Measurements from ENCODE around the gene ABO.
A peak's percentile ranks its signal among the peaks of the same experiment; 100 is the strongest.
"Not testable (repeated sequence)": the region's sequence is repeated elsewhere in the genome, so short reads cannot be mapped to it uniquely, and the experiment has no call there.

Gene ABO

DNA sequence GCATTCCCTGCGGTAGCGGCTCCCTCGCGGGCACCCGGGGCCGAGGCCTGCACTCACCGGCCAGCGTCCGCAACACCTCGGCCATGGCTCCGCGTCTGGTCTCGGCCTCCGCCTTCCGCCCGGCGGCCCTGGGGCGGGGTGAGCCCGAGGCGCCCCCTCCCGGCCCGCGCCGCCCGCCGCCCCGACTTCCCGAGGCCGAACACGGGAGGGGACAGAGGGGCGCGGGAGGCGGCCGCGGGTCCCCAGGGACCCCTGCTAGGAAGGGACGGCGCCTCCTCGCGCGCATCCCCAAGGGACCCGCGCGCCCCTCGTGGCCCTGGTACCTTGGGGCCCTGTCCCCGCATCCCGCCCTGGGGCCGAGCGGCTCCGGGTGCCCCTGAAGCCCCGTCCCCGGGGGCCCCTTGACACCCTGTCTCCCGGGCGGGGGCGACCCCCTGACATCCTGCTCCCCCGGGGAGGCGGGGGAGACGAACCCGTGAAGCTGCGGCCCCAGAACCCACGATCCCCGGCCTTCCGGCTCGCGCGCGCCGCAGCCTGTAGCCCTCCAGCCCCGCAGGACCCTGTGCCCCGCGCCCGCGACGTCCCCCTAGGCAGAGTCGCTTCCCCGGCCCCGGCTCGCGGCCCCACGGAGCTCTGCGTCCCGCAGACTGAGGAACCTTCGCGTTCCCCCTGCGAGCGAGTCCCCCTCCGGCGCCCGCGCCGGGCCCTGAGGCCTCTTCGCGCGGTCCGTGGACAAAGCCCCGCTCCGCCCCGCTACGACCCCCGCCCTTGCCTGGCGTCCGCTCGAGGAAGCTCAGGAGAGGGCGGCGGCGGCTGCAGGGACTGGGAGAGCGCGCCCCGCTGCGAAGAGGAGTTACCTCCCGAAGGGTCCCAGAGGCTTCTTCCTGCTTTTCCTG is at the start of gene ABO:
ABO (minus strand) TSS at position 97 of the 896 bp plus-strand sequence.
- Histone ChIP-seq H3K9ac (ENCODE audit: low read length) (no peak within 1 kb of the TSS), H3K4me3 (ENCODE audit: low read depth in 1 of 2, low read length in 2 of 2) (peak within 1 kb of the TSS in 1 of 2 donors; percentile 8), H3K4me1 (ENCODE audit: insufficient read depth, low read length) (no peaks in the 10 kb centered on the region), H3K36me3 (ENCODE audit: insufficient read depth, low read length) (no peaks in the 10 kb centered on the region), H3K27me3 (ENCODE audit: control insufficient read depth in 1 of 2, insufficient read depth in 2 of 2, low read length in 2 of 2) (peaks cover 0 to 15% of the 10 kb centered on the region in 2 donors), H3K9me3 (ENCODE audit: low read length) (no peaks in the 10 kb centered on the region), H3K27ac (ENCODE audit: low read depth, low read length) (no peak within 1 kb of the TSS)

DNA sequence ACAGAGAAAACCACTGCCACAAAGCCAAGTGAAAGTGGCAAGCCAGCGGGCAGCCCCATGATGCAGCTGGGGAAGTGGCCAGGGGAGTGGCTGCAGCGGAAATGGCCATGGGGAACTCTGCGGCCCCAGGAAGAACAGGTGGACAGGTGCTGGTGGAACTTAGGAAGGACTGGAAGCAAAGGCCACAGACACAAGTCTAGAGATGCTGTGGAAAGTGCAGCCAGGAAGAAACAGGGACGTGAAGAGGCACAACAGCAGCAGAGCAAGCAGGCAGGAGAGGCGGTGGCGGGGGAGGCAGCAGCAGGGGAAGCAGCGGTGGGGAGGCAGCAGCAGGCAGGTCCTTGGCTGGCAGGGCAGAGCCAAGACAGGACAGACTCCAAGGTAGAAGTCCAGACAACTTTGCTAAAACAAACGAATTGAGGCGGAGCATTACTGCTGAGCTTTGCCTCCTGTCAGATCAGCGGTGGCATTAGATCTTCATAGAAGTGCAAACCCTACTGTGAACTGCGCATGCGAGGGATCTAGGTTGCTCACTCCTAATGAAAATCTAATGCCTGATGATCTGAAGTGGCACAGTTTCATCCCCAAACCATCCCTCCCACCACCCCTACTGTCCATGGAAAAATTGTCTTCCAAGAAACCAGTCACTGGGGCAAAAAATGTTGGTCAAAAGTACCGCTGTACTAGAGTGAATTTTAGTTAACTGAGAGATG is 49.1 kb upstream of the ABO start:
- Histone ChIP-seq H3K4me1 (ENCODE audit: insufficient read depth, low read length) (no peaks in the 10 kb centered on the region), H3K9ac (ENCODE audit: low read length) (no peak overlapping the region), H3K27ac (ENCODE audit: low read depth, low read length) (no peak overlapping the region), H3K27me3 (ENCODE audit: control insufficient read depth in 1 of 2, insufficient read depth in 2 of 2, low read length in 2 of 2) (no peaks in the 10 kb centered on the region), H3K4me3 (ENCODE audit: low read depth in 1 of 2, low read length in 2 of 2) (no peak overlapping the region), H3K9me3 (ENCODE audit: low read length) (no peaks in the 10 kb centered on the region), H3K36me3 (ENCODE audit: insufficient read depth, low read length) (no peaks in the 10 kb centered on the region)

DNA sequence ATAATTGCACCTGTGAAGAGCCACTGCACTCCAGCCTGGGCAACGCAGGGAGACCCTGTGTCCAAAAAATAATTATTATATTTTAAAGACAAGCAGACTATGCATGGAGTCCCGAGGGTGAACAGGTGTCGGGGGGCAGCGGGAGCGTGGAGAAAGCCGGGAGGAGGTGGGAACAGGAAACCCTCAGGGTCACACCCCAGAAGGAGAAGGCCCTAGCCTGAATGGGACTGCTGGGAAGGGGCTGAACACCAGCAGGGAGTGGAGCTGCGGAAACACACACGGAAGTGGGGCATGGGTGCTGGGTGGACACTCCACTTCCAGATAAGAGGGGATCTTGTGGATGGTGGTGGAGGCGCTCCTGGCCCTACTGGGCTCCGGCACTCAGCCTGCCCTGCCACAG is 48.2 kb upstream of the ABO start:
- H3K36me3 ChIP-seq (ENCODE audit: insufficient read depth, low read length), result no peaks in the 10 kb centered on the region
- no peaks in the 10 kb centered on the region for H3K4me1 ChIP-seq (ENCODE audit: insufficient read depth, low read length)
- no peak overlapping the region for H3K9ac ChIP-seq (ENCODE audit: low read length)
- no peaks in the 10 kb centered on the region for H3K27me3 ChIP-seq (ENCODE audit: control insufficient read depth in 1 of 2, insufficient read depth in 2 of 2, low read length in 2 of 2)
- H3K27ac ChIP-seq (ENCODE audit: low read depth, low read length), result no peak overlapping the region
- no peak overlapping the region for H3K4me3 ChIP-seq (ENCODE audit: low read depth in 1 of 2, low read length in 2 of 2)
- H3K9me3 ChIP-seq (ENCODE audit: low read length), result no peaks in the 10 kb centered on the region

DNA sequence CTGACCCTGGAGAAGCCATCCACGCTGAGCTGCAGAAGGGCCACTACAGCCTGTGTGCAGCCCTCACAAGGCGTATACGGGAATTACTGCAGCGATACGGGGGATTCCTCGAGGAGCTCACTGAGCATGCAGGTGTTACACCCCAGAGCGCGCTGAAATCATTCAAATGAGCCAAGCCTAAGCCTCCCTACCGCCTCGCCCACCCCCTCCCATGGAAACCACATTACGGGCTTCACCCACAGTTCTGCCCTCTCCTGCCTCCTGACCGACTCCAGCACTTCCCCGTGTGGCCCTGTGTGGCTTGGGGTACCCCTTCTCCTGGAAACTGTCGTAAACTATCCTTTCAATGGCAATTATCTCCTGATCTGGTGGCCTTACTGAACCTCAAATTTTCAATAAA is 47.7 kb upstream of the ABO start:
- no peaks in the 10 kb centered on the region for H3K4me1 ChIP-seq (ENCODE audit: insufficient read depth, low read length)
- H3K9ac ChIP-seq (ENCODE audit: low read length), result no peak overlapping the region
- no peaks in the 10 kb centered on the region for H3K36me3 ChIP-seq (ENCODE audit: insufficient read depth, low read length)
- H3K4me3 ChIP-seq (ENCODE audit: low read depth in 1 of 2, low read length in 2 of 2), result no peak overlapping the region
- no peaks in the 10 kb centered on the region for H3K9me3 ChIP-seq (ENCODE audit: low read length)
- H3K27ac ChIP-seq (ENCODE audit: low read depth, low read length), result no peak overlapping the region
- H3K27me3 ChIP-seq (ENCODE audit: control insufficient read depth in 1 of 2, insufficient read depth in 2 of 2, low read length in 2 of 2), result no peaks in the 10 kb centered on the region

DNA sequence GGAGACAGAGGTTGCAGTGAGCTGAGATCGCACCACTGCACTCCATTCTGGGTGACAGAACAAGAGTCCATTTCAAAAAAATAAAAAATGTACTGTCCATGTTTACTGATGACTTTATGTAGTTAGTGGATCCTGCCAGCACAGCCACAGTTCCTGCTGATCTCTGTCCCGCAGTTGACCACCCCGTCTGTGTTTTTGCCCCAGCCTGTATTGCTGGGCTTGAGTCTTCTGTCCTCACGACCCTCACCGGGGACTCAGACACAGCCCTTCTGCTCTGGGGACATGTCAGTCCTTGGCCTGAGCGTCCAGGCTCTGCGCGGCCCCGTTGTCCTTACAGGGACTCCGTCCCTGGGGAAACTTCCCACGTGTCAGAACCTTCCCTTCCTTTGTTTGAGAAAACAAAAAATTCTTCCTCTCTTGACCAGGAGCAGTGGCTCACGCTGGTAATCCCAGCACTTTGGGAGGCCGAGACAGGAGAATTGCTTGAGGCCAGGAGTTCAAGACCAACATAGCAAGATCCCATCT is 46.5 kb upstream of the ABO start:
- Histone ChIP-seq H3K9me3 (ENCODE audit: low read length) (no peaks in the 10 kb centered on the region), H3K36me3 (ENCODE audit: insufficient read depth, low read length) (no peaks in the 10 kb centered on the region), H3K4me3 (ENCODE audit: low read depth in 1 of 2, low read length in 2 of 2) (no peak overlapping the region), H3K27ac (ENCODE audit: low read depth, low read length) (no peak overlapping the region), H3K27me3 (ENCODE audit: control insufficient read depth in 1 of 2, insufficient read depth in 2 of 2, low read length in 2 of 2) (no peaks in the 10 kb centered on the region), H3K9ac (ENCODE audit: low read length) (no peak overlapping the region), H3K4me1 (ENCODE audit: insufficient read depth, low read length) (no peaks in the 10 kb centered on the region)

DNA sequence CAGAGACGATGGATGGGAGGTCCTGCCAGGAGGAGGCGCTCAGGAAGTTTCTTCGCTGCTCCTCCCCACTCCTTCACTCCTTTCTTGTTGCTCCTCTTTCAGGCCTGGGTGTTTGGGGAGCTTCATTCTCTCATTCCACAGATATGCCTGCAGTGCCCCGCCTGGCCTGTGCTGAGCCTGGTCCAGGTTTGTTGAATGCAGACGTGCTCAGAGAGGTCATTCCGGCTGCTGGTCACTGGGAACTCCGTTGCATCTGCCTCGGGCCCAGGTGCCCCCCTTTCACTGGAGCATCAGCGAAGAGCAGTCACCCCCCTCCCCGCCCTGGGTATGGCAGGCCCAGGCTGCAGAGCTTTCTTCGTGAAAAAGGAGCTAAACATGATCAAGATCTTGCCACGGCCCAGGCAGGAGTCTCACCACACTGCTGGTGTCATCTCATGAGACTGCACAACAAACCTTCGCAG is 45.5 kb upstream of the ABO start:
- Histone ChIP-seq H3K36me3 (ENCODE audit: insufficient read depth, low read length) (no peaks in the 10 kb centered on the region), H3K27ac (ENCODE audit: low read depth, low read length) (no peak overlapping the region), H3K4me1 (ENCODE audit: insufficient read depth, low read length) (no peaks in the 10 kb centered on the region), H3K27me3 (ENCODE audit: control insufficient read depth in 1 of 2, insufficient read depth in 2 of 2, low read length in 2 of 2) (no peaks in the 10 kb centered on the region), H3K4me3 (ENCODE audit: low read depth in 1 of 2, low read length in 2 of 2) (no peak overlapping the region), H3K9me3 (ENCODE audit: low read length) (no peaks in the 10 kb centered on the region), H3K9ac (ENCODE audit: low read length) (no peak overlapping the region)

DNA sequence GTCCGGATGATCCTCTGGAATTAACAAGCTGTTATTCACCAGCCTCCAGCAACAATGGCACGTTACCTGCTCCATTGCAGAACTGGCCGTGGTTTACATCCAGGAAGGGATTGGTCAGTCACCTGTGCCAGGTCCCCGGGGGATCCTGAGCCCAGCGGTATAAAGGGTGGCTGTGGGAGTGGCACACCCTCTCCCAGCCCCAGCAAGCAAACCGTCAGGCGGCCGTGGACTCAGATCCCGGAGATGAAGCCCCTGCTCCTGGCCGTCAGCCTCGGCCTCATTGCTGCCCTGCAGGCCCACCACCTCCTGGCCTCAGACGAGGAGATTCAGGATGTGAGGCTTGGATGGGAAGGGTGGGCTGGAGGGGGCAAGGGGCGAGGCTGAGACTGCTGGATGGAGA is 42.5 kb upstream of the ABO start:
- H3K4me1 ChIP-seq (ENCODE audit: insufficient read depth, low read length); H3K36me3 ChIP-seq (ENCODE audit: insufficient read depth, low read length); H3K27me3 ChIP-seq (ENCODE audit: control insufficient read depth in 1 of 2, insufficient read depth in 2 of 2, low read length in 2 of 2); H3K9me3 ChIP-seq (ENCODE audit: low read length); H3K27ac ChIP-seq (ENCODE audit: low read depth, low read length); H3K9ac ChIP-seq (ENCODE audit: low read length); H3K4me3 ChIP-seq (ENCODE audit: low read depth in 1 of 2, low read length in 2 of 2): not testable (repeated sequence)

DNA sequence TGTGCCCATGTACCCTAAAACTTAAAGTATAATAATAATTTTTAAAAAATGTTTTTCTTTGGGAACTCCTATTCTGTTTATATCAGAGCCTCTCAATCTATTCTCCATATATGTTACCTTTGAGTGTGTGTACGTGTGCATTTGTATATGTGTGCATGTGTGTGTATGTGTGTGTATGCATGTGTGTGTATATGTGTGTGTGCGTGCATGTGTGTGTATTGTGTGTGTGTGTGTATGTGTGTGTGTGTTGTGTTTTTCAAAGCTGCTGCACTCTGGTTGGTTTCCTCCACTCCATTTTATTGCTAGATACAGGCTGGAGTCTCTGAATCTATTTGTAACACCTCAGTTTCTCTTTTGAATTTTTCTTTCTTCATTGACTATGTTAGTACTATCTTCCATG is 41.0 kb upstream of the ABO start:
- no peaks in the 10 kb centered on the region for H3K36me3 ChIP-seq (ENCODE audit: insufficient read depth, low read length)
- no peak overlapping the region for H3K27ac ChIP-seq (ENCODE audit: low read depth, low read length)
- no peak overlapping the region for H3K4me3 ChIP-seq (ENCODE audit: low read depth in 1 of 2, low read length in 2 of 2)
- H3K9me3 ChIP-seq (ENCODE audit: low read length), result no peaks in the 10 kb centered on the region
- H3K4me1 ChIP-seq (ENCODE audit: insufficient read depth, low read length), result no peaks in the 10 kb centered on the region
- no peaks in the 10 kb centered on the region for H3K27me3 ChIP-seq (ENCODE audit: control insufficient read depth in 1 of 2, insufficient read depth in 2 of 2, low read length in 2 of 2)
- no peak overlapping the region for H3K9ac ChIP-seq (ENCODE audit: low read length)

DNA sequence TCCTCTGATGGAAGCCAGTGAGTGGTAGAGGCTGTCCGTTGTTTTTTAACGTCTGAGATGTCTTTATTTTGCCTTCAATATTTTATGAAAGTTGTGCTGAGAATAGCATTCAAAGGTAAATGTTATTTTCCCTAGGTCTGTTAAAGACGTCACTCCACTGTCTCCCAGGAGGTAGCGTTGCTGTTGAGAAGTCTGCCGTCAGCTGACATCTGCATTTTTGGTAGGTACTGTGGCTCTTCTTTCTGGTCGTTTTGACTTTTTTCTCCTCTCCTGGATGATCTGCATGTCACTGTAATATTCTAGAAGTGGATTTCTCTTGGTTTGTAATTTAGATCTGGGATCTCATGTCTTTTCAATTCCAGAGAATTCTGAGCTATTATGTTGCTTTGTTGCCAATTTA is 34.6 kb upstream of the ABO start:
- H3K27me3 ChIP-seq (ENCODE audit: control insufficient read depth in 1 of 2, insufficient read depth in 2 of 2, low read length in 2 of 2), result no peaks in the 10 kb centered on the region
- H3K27ac ChIP-seq (ENCODE audit: low read depth, low read length), result no peak overlapping the region
- H3K4me3 ChIP-seq (ENCODE audit: low read depth in 1 of 2, low read length in 2 of 2), result no peak overlapping the region
- H3K9me3 ChIP-seq (ENCODE audit: low read length), result no peaks in the 10 kb centered on the region
- no peak overlapping the region for H3K9ac ChIP-seq (ENCODE audit: low read length)
- H3K36me3 ChIP-seq (ENCODE audit: insufficient read depth, low read length), result no peaks in the 10 kb centered on the region
- no peaks in the 10 kb centered on the region for H3K4me1 ChIP-seq (ENCODE audit: insufficient read depth, low read length)

DNA sequence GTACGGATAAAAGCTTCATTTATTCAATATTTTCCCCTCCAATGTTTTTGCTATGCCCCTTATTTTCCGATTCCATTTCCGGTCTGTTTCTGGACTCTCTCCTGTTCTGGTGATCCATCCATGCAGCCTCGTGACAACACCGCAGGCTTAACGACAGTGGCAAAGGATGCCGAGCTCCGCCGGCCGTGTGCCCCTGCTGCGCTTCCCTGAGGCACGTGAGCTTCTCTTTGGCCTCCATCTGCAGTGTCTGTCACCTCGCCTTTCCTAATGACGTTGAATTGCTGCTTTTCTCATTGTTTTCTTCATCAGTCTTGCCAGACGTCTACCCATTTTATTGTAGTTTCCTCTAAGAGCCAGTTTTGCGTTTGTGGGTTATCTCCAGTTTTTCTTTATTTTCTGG is 32.3 kb upstream of the ABO start:
- Histone ChIP-seq H3K27me3 (ENCODE audit: control insufficient read depth in 1 of 2, insufficient read depth in 2 of 2, low read length in 2 of 2) (no peaks in the 10 kb centered on the region), H3K4me1 (ENCODE audit: insufficient read depth, low read length) (no peaks in the 10 kb centered on the region), H3K27ac (ENCODE audit: low read depth, low read length) (no peak overlapping the region), H3K9me3 (ENCODE audit: low read length) (no peaks in the 10 kb centered on the region), H3K36me3 (ENCODE audit: insufficient read depth, low read length) (no peaks in the 10 kb centered on the region), H3K9ac (ENCODE audit: low read length) (no peak overlapping the region), H3K4me3 (ENCODE audit: low read depth in 1 of 2, low read length in 2 of 2) (no peak overlapping the region)

DNA sequence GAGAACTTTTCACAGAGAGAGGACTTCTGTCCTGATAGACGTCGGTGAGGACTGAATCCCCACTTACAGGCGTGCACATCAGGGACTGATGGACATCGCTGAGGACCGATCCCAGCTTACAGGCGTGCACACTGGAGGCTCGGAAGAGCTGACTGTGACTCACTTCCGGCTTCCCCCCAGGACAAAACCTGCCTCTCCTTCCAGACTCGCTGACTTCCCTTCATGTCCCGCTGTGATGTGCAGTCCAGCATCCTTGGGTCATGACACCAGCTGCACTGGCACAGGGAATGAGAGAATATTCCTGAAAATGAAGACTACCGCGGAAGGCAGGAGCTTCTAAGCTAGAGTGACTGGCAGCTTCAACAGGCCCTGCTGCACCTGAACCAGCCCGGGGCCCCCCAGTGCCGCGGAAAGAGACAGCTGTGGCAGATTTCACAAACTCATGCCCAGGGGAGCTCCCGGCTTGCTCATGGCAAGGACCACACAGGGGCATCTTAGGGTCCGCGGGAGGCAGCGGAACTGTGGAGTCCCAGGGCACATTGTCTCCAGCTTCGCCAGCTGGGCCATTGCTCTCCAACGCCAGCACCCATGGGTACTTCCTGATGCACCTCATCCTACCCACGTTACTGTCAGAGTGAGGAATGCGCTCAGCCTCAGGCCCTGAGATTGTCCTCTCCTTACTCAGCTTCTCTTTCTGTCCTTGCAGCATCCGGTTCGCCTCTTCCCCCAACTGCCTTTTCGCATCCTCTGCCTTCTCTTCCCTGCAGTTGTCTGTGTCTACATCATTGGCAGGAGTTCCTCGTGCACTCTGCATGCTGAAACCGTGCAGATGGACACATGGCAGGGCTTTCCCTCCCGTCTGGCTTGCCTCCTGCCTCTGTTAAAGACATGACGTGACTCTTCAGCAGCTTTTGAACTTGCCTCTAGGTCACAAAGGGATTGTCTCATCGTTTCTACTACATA is 31.5 kb upstream of the ABO start:
- H3K4me1 ChIP-seq (ENCODE audit: insufficient read depth, low read length), result no peaks in the 10 kb centered on the region
- H3K9me3 ChIP-seq (ENCODE audit: low read length), result no peaks in the 10 kb centered on the region
- no peak overlapping the region for H3K27ac ChIP-seq (ENCODE audit: low read depth, low read length)
- no peak overlapping the region for H3K9ac ChIP-seq (ENCODE audit: low read length)
- no peaks in the 10 kb centered on the region for H3K27me3 ChIP-seq (ENCODE audit: control insufficient read depth in 1 of 2, insufficient read depth in 2 of 2, low read length in 2 of 2)
- no peak overlapping the region for H3K4me3 ChIP-seq (ENCODE audit: low read depth in 1 of 2, low read length in 2 of 2)
- H3K36me3 ChIP-seq (ENCODE audit: insufficient read depth, low read length), result no peaks in the 10 kb centered on the region

Data from muscle layer of colon (tissue), 2 donors.